SH-SY5Y (cell line): ENCODE measurements around the gene CES2.

Experiments
- GATA2 ChIP-seq: IDR thresholded peaks from 2 replicates; pipeline ENCODE4 v1.6.1; 2011; ENCODE audit warnings: mild to moderate bottlenecking, low read depth, low read length
- GATA3 ChIP-seq: IDR thresholded peaks from 2 replicates; pipeline ENCODE4 v1.6.1; 2011; ENCODE audit warnings: low read depth, mild to moderate bottlenecking, low read length, moderate library complexity

- TF ChIP-seq GATA2 (no peak), GATA3 (no peak)
Measured at GRCh38 chr16:66936462-66936861, 1.1 kb downstream of the CES2 start.
